Liver (tissue), 9 donors: Measurements from ENCODE around the gene ELOF1. TPM values are rescaled to one million over a fixed set of nuclear protein-coding genes. Genes with fewer than 3 reads are reported as not detected.

Experiments
- DNase-seq: peaks from one replicate; pipeline ENCODE4 v3.0.0-alpha.2; 2017; ENCODE audit warnings: low spot score
- H3K27ac ChIP-seq, 2 donors: one replicate each; pipeline ENCODE4 v1.7.0; 2013; ENCODE audit warnings: inconsistent platforms in 2 of 2, low read length in 2 of 2, control low read depth in 1 of 2, low read depth in 1 of 2, mild to moderate bottlenecking in 1 of 2
- H3K27me3 ChIP-seq, 4 donors: one replicate each; pipeline versions ENCODE4 v1.6.1 to v1.7.0; 2013; ENCODE audit warnings: low read length in 3 of 4, inconsistent platforms in 1 of 4, mild to moderate bottlenecking in 1 of 4, moderate library complexity in 1 of 4; ENCODE audit not compliant: control insufficient read depth in 4 of 4, insufficient read depth in 4 of 4
- H3K36me3 ChIP-seq, 4 donors: one replicate each; pipeline versions ENCODE4 v1.6.1 to v1.7.0; 2013; ENCODE audit warnings: low read length in 3 of 4, mild to moderate bottlenecking in 3 of 4, low read depth in 1 of 4, moderate library complexity in 1 of 4; ENCODE audit not compliant: control insufficient read depth in 4 of 4, insufficient read depth in 3 of 4
- H3K4me1 ChIP-seq, 4 donors: one replicate each; pipeline versions ENCODE4 v1.6.1 to v1.7.0; 2013; ENCODE audit warnings: low read length in 3 of 4, mild to moderate bottlenecking in 3 of 4, moderate library complexity in 1 of 4; ENCODE audit not compliant: control insufficient read depth in 4 of 4, insufficient read depth in 4 of 4
- H3K4me3 ChIP-seq, 3 donors: one replicate each; pipeline versions ENCODE4 v1.6.1 to v1.7.0; 2013; ENCODE audit warnings: low read length in 3 of 3, control low read depth in 1 of 3, low read depth in 1 of 3, mild to moderate bottlenecking in 1 of 3
- H3K9ac ChIP-seq, 2 donors: one replicate each; pipeline ENCODE4 v1.7.0; 2013; ENCODE audit warnings: low read length in 2 of 2, mild to moderate bottlenecking in 2 of 2, moderate library complexity in 2 of 2, control low read depth in 1 of 2, low read depth in 1 of 2
- H3K9me3 ChIP-seq, 4 donors: one replicate each; pipeline versions ENCODE4 v1.6.1 to v1.7.0; 2013; ENCODE audit warnings: low read length in 3 of 4; ENCODE audit not compliant: control insufficient read depth in 4 of 4
- EGR1 ChIP-seq, 2 donors: IDR thresholded peaks; 2 replicates each; pipeline ENCODE4 v1.6.1; 2016 to 2018; ENCODE audit warnings: antibody characterized with exemption in 2 of 2, low read depth in 2 of 2
- FOXA1 ChIP-seq: IDR thresholded peaks from 2 replicates; pipeline ENCODE4 v1.6.1; 2016; ENCODE audit warnings: antibody characterized with exemption
- FOXA2 ChIP-seq: IDR thresholded peaks from 2 replicates; pipeline ENCODE4 v1.6.1; 2016; ENCODE audit warnings: antibody characterized with exemption
- GABPA ChIP-seq, 2 donors: IDR thresholded peaks in 1 of 2; conservative IDR thresholded peaks in 1 of 2; 2 replicates each; pipeline ENCODE4 v1.6.1; 2016; ENCODE audit warnings: antibody characterized with exemption in 2 of 2, mild to moderate bottlenecking in 1 of 2, moderate library complexity in 1 of 2
- HNF4A ChIP-seq, 2 donors: conservative IDR thresholded peaks; 2 replicates each; pipeline ENCODE4 v1.6.1; 2016; ENCODE audit warnings: antibody characterized with exemption in 2 of 2, mild to moderate bottlenecking in 2 of 2
- HNF4G ChIP-seq: IDR thresholded peaks from 2 replicates; pipeline ENCODE4 v1.6.1; 2016; ENCODE audit warnings: antibody characterized with exemption
- JUND ChIP-seq, 2 donors: IDR thresholded peaks; 2 replicates each; pipeline ENCODE4 v1.6.1; 2016; ENCODE audit warnings: antibody characterized with exemption in 2 of 2
- NR2F2 ChIP-seq: IDR thresholded peaks from 2 replicates; pipeline ENCODE4 v1.6.1; 2016; ENCODE audit warnings: antibody characterized with exemption
- RAD21 ChIP-seq, 2 donors: IDR thresholded peaks; 2 replicates each; pipeline ENCODE4 v1.6.1; 2016; ENCODE audit warnings: antibody characterized with exemption in 2 of 2, mild to moderate bottlenecking in 2 of 2
- RXRA ChIP-seq, 2 donors: IDR thresholded peaks; 2 replicates each; pipeline ENCODE4 v1.6.1; 2017 to 2018; ENCODE audit warnings: antibody characterized with exemption in 2 of 2, mild to moderate bottlenecking in 1 of 2
- SP1 ChIP-seq: IDR thresholded peaks from 2 replicates; pipeline ENCODE4 v1.6.1; 2018; ENCODE audit warnings: antibody characterized with exemption, mild to moderate bottlenecking
- TAF1 ChIP-seq: conservative IDR thresholded peaks from 2 replicates; pipeline ENCODE4 v1.6.1; 2016; ENCODE audit warnings: antibody characterized with exemption, mild to moderate bottlenecking
- YY1 ChIP-seq: IDR thresholded peaks from 2 replicates; pipeline ENCODE4 v1.6.1; 2016; ENCODE audit warnings: antibody characterized with exemption, mild to moderate bottlenecking
- WGBS: extraction: QIAGEN DNeasy Blood & Tissue Kit; methylation state at CpG from one replicate; pipeline ENCODE4 v1.1.7; 2013; 5-methylcytosine and 5-hydroxymethylcytosine counted together
- polyA plus RNA-seq, 2 donors: library from polyadenylated mRNA; stranded (reverse) in 1 of 2; unstranded in 1 of 2; fragments of 200-250 nt in 1 of 2; fragments of >200 nt in 1 of 2; fragmentation: Nextera tagmentation in 1 of 2; extraction: Ambion mirVana in 1 of 2; gene quantifications; one replicate each; pipeline versions ENCODE4 v1.2.1 to v1.2.3, GENCODE V29; 2013 to 2015
- total RNA-seq, 2 donors: library from RNA; depleted of rRNA; stranded (reverse); fragments of >200 nt; gene quantifications; one replicate each; pipeline ENCODE4 v1.2.3, GENCODE V29; 2014
- TF ChIP-seq, protein P1 (sequence below): IDR thresholded peaks from 2 replicates; pipeline ENCODE4 v1.6.1; 2016; ENCODE audit warnings: antibody characterized with exemption
- TF ChIP-seq, protein P2 (sequence below): fragments of 150-350 bp; IDR thresholded peaks from 2 replicates; pipeline ENCODE4 v1.5.1; 2017; ENCODE audit warnings: improper control_type of control experiment, low read depth, low read length; ENCODE audit not compliant: missing input control
- TF ChIP-seq, protein P3 (sequence below): IDR thresholded peaks from 2 replicates; pipeline ENCODE4 v1.6.1; 2016; ENCODE audit warnings: antibody characterized with exemption
- TF ChIP-seq, protein P4 (sequence below): IDR thresholded peaks from 2 replicates; pipeline ENCODE4 v1.6.1; 2016; ENCODE audit warnings: antibody characterized with exemption
- TF ChIP-seq, protein P5 (sequence below): IDR thresholded peaks from 2 replicates; pipeline ENCODE4 v1.6.1; 2016; ENCODE audit warnings: antibody characterized with exemption, mild to moderate bottlenecking
- donor health status: healthy.
- donor health status: healthy.
- donor health status: healthy.
- donor health status: healthy.
- donor health status: healthy.

Gene ELOF1
- total and polyA plus RNA-seq, 4 donors: 11.1 to 37.9 (median 24.0) TPM

DNA sequence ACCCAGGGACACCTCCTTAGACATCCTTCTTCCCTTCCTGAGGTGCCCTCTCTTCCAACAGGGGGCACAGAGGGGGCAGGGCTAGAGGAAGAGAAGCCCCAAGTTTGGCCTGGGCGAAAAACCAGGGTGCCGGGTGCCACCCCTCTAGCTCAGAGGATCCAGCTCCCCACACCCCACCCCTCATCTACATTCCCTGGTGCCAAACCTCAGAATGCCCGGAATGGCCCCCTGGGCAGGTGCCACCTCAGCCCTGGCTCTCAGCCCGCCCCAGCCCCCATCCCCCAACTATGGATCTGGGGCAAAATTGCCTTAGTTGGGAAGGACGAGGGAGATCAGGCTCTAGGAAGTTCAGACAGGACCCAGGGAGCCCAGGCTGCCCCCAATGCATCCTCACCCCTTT is 18.4 kb downstream of the ELOF1 start:
- Histone ChIP-seq H3K27me3 (peaks cover 0 to 5% (median 1%) of the 10 kb centered on the region in 4 donors), H3K9me3 (no peaks in the 10 kb centered on the region), H3K36me3 (no peaks in the 10 kb centered on the region), H3K27ac (no peak overlapping the region), H3K4me1 (peaks cover 0 to 3% (median 3%) of the 10 kb centered on the region in 4 donors), H3K9ac (no peak overlapping the region), H3K4me3 (no peak overlapping the region)
- TF ChIP-seq FOXA2 (no peak), YY1 (no peak), HNF4G (no peak)
- WGBS: 77% methylated on average over 5 of the region's 5 CpGs
- no peak for DNase-seq

GRCh38 chr19:11539495-11540365 is 19.3 kb downstream of the ELOF1 start:
- Histone ChIP-seq H3K27me3 (peaks cover 0 to 5% (median 1%) of the 10 kb centered on the region in 4 donors), H3K9me3 (no peaks in the 10 kb centered on the region), H3K36me3 (no peaks in the 10 kb centered on the region), H3K4me3 (no peak overlapping the region), H3K9ac (no peak overlapping the region), H3K27ac (no peak overlapping the region), H3K4me1 (peaks cover 0 to 3% (median 3%) of the 10 kb centered on the region in 4 donors)
- TF ChIP-seq FOXA1: no peak
- no peak for TF ChIP-seq YY1
- TF ChIP-seq, protein P1, sequence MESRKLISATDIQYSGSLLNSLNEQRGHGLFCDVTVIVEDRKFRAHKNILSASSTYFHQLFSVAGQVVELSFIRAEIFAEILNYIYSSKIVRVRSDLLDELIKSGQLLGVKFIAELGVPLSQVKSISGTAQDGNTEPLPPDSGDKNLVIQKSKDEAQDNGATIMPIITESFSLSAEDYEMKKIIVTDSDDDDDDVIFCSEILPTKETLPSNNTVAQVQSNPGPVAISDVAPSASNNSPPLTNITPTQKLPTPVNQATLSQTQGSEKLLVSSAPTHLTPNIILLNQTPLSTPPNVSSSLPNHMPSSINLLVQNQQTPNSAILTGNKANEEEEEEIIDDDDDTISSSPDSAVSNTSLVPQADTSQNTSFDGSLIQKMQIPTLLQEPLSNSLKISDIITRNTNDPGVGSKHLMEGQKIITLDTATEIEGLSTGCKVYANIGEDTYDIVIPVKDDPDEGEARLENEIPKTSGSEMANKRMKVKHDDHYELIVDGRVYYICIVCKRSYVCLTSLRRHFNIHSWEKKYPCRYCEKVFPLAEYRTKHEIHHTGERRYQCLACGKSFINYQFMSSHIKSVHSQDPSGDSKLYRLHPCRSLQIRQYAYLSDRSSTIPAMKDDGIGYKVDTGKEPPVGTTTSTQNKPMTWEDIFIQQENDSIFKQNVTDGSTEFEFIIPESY: no peak
- TF ChIP-seq, protein P2, sequence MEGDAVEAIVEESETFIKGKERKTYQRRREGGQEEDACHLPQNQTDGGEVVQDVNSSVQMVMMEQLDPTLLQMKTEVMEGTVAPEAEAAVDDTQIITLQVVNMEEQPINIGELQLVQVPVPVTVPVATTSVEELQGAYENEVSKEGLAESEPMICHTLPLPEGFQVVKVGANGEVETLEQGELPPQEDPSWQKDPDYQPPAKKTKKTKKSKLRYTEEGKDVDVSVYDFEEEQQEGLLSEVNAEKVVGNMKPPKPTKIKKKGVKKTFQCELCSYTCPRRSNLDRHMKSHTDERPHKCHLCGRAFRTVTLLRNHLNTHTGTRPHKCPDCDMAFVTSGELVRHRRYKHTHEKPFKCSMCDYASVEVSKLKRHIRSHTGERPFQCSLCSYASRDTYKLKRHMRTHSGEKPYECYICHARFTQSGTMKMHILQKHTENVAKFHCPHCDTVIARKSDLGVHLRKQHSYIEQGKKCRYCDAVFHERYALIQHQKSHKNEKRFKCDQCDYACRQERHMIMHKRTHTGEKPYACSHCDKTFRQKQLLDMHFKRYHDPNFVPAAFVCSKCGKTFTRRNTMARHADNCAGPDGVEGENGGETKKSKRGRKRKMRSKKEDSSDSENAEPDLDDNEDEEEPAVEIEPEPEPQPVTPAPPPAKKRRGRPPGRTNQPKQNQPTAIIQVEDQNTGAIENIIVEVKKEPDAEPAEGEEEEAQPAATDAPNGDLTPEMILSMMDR: no peak
- TF ChIP-seq, protein P3, sequence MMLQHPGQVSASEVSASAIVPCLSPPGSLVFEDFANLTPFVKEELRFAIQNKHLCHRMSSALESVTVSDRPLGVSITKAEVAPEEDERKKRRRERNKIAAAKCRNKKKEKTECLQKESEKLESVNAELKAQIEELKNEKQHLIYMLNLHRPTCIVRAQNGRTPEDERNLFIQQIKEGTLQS: no peak
- TF ChIP-seq HNF4G: no peak
- TF ChIP-seq GABPA (IDR thresholded peaks at IDR 0.05 in 1 of 2, conservative IDR thresholded peaks at IDR 0.05 in 1 of 2): no peak
- no peak for TF ChIP-seq TAF1
- no peak for TF ChIP-seq SP1
- TF ChIP-seq EGR1 (IDR thresholded peaks at IDR 0.05; ENCODE audit: low read depth in 2 of 2): no peak
- TF ChIP-seq, protein P4, sequence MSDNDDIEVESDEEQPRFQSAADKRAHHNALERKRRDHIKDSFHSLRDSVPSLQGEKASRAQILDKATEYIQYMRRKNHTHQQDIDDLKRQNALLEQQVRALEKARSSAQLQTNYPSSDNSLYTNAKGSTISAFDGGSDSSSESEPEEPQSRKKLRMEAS: no peak
- no peak for TF ChIP-seq RXRA (IDR thresholded peaks at IDR 0.05)
- no peak for TF ChIP-seq JUND (IDR thresholded peaks at IDR 0.05)
- no peak for TF ChIP-seq HNF4A (conservative IDR thresholded peaks at IDR 0.05)
- no peak for TF ChIP-seq FOXA2
- TF ChIP-seq RAD21 (IDR thresholded peaks at IDR 0.05): no peak
- TF ChIP-seq, protein P5, sequence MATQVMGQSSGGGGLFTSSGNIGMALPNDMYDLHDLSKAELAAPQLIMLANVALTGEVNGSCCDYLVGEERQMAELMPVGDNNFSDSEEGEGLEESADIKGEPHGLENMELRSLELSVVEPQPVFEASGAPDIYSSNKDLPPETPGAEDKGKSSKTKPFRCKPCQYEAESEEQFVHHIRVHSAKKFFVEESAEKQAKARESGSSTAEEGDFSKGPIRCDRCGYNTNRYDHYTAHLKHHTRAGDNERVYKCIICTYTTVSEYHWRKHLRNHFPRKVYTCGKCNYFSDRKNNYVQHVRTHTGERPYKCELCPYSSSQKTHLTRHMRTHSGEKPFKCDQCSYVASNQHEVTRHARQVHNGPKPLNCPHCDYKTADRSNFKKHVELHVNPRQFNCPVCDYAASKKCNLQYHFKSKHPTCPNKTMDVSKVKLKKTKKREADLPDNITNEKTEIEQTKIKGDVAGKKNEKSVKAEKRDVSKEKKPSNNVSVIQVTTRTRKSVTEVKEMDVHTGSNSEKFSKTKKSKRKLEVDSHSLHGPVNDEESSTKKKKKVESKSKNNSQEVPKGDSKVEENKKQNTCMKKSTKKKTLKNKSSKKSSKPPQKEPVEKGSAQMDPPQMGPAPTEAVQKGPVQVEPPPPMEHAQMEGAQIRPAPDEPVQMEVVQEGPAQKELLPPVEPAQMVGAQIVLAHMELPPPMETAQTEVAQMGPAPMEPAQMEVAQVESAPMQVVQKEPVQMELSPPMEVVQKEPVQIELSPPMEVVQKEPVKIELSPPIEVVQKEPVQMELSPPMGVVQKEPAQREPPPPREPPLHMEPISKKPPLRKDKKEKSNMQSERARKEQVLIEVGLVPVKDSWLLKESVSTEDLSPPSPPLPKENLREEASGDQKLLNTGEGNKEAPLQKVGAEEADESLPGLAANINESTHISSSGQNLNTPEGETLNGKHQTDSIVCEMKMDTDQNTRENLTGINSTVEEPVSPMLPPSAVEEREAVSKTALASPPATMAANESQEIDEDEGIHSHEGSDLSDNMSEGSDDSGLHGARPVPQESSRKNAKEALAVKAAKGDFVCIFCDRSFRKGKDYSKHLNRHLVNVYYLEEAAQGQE: no peak
- no peak for TF ChIP-seq NR2F2
- no peak for DNase-seq
- 15% methylated on average over 36 of the region's 36 CpGs for WGBS
